NOMO-1 treated with DMSO at 0.1 percent for 48 hours (cell line): ENCODE results near the gene C9orf43.
A peak's percentile ranks its signal among the peaks of the same experiment; 100 is the strongest.
"Not testable (repeated sequence)": the region's sequence is repeated elsewhere in the genome, so short reads cannot be mapped to it uniquely, and the experiment has no call there.

ENCODE experiments used
- DNase-seq: peaks from one replicate; lab custom pipeline; 2025; ENCODE audit not compliant: unreplicated experiment; lab: John Stamatoyannopoulos, UW

The C9orf43 gene

GRCh38 chr9:113381441-113381840, 29.1 kb upstream of the C9orf43 start:
- DNase-seq = not testable (repeated sequence)

DNA sequence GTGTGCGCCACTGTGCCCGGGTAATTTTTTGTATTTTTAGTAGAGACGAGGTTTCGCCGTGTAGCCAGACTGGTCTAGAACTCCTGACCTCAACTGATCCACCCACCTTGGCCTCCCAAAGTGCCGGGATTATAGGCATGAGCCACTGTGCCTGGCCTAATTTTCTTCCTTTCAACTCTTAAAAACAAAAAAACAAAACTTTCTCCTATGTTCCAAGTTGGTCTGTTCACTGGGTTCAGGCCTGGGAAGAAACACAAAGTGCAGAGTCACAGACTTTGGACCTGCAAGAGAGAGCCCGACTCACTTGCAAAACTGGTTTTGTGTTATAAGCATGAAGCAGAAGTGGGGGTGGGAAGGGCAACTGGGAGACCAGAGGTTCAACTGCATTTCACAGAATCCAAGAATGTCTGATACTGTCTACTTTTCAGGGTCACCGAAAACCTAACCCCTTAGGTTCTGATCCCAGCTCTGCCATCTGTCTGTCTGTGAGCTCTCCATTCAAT, 28.6 kb upstream of the C9orf43 start:
- no peak for DNase-seq

GRCh38 chr9:113386571-113387393, 23.8 kb upstream of the C9orf43 start:
- peak; percentile 84 for DNase-seq

DNA sequence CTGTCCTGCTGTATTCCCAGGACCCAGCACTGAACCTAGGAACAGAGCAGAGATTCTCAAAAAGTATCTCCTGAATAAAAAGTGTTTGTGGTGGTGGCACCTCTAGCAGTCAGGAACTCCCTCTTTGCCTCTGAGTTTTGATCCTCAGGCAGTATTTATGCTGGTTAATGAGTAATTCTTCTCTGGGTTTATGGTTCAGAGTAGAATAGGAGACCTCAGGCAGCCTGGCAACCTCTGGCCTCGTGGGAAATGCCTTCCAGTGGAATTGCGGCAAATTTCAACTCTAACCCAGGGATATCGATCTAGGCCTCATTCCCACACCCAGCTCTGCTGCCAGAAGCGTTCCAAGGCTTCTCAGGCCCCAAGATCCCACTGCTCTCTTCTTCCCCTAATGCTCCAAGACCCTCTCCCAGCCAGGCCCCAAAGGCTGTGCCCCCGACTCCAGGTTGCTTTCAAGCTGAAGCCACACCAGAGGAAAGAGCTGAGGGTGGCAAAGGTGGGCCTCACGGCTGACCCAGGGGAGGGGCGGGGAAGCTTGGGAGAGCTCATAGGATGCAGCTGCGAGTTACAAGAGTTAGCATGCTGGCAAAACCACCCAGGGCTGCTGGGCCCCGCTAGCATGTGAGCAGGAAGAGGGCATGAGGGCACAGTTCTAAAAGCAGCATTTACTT, 22.9 kb upstream of the C9orf43 start:
- DNase-seq = no peak

GRCh38 chr9:113388833-113389232, 21.7 kb upstream of the C9orf43 start:
- DNase-seq = no peak

- no peak for DNase-seq
Measured at GRCh38 chr9:113389451-113389850, 21.1 kb upstream of the C9orf43 start.

DNA sequence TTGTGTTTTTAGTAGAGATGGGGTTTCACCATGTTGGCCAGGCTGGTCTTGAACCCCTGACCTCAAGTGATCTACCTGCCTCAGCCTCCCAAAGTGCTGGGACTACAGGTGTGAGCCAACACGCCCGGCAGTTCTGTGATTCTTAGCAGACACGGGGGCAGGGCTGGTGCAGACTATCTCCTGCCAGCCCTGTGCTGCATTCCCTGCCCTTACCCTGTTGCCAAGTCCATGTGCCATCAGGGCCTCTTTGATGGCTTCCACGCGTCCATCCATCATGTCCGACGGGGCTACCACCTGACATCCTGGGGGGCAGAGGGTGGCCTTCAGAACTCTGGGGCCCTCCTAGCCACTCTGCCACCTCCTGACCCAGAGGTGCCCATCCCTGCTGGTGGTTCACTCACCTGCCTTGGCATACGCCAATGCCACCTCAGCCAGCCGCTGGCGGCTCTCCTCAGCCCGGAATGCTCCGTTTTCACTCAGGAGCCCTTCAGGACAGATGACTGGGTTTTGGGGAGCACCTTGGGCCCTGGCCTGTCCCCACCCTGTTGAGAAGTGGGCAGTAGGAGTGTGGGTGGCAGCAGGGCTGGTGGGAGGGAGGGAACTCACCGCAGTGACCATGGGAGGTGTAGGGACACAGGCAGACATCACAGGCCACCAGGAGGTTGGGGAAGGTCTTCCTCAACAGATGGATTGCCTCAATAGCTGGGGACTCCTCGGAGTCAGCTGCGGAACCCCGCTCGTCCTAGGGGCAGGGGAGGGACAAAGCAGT, 20.2 kb upstream of the C9orf43 start:
- DNase-seq = no peak

- no peak for DNase-seq
Measured at GRCh38 chr9:113391917-113392316, 18.6 kb upstream of the C9orf43 start.

- DNase-seq = no peak
Measured at GRCh38 chr9:113393281-113393680, 17.3 kb upstream of the C9orf43 start.

GRCh38 chr9:113395000-113395861, 15.3 kb upstream of the C9orf43 start:
- DNase-seq = no peak

DNA sequence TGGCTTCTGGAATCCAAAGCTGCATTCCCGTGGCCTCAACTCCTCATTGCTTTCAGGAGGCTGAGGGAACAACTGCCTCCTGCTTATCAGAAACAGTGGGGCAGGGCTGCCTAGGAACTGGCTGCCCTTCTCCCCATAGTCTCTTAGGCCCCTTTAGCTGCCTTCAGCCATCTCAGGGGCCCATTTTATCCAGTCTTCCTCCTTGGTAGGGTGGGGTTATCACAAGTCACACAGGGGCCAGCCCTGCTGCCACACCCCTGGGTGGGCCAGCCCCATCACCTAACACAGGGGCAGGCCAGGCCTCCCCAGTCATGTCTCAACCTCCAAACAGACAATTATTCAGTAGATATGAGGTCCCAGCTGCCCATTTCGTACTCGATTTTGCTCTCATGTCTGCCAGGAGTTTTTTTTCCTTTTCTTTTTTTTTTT, 13.3 kb upstream of the C9orf43 start:
- DNase-seq = no peak

DNA sequence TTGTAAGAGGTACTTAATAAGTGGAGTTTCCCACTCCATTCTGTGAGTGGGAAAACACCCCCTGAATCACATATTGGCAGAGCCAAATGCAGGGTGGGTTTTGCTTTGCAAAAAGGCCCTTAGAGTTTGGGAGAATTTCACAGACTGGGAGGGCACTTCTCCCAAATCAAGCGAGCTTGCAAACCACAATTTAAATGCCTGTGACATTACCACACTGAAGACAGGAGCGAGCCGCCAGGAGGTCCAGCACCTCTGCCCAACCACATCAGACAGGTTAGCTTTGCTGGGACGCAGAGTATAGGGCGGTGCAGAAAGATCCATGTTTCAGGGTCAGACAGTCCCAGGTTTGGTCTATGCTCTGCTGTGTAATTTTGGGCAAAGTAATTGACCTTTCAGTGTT, 11.8 kb upstream of the C9orf43 start:
- no peak for DNase-seq

DNA sequence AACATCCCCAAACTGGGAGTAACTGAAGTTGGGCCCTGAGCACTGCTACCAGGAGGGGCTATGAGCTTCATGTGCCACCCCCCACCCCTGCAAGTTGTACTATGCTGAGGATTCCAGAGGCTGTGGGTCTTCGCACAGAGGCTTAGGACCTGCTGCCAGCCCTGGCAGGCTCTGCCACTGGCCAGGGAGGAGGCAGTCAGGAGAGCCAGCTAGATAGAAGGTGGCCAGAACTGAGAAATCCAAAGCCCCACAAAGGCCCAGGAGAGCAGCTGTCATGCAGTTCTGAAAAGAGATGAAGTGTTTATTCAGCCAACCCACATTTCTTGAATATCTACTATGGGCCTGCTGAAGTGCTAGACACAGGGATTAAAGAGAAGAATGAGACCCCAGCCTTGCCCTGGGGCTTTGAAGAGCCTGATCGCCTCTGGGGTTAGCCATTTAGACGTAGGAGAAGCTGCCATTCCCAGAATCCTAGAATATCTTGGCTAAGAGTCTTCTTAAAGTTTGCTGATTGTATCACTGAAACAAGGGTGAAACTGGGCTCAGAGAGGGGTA, 10.8 kb upstream of the C9orf43 start:
- DNase-seq = no peak

- DNase-seq = peak; percentile 97
Measured at GRCh38 chr9:113401027-113401792, 9.3 kb upstream of the C9orf43 start, which contains the start of gene ALAD. Gene ALAD, minus strand, starts transcription at chr9:113401284. Its CDS starts 7,725 bp downstream, at chr9:113393559.

- DNase-seq = peak; percentile 89
Measured at GRCh38 chr9:113403646-113404045, 6.9 kb upstream of the C9orf43 start.

- DNase-seq = not testable (repeated sequence)
Measured at GRCh38 chr9:113406353-113406752, 4.2 kb upstream of the C9orf43 start.

GRCh38 chr9:113406873-113407511, 3.6 kb upstream of the C9orf43 start:
- peak; percentile 75 for DNase-seq

DNA sequence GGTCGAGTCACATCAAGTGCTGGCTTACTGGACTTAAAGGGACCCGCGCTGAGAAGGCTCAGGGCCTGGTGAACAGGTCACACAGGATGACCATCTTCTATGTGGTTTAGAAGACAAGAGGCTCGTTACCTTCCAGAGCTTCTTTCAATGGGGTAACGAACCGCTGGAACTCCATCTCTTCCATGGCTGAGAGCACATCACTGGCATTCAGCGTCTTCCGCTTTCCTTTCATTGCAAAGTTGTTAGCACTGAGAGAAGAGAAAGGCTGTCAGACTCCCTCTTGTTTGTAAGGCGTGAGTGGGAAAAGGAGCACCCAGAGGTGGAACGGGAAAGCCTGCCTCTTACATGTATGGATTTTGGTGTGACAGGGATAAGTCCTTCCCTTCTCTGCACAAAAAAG, 1.1 kb upstream of the C9orf43 start:
- DNase-seq = no peak

GRCh38 chr9:113409883-113410206, 702 bp upstream of the C9orf43 start:
- DNase-seq = peak; percentile 41
